ENCODE measurements around the gene C12orf54.
"Not testable (repeated sequence)": the region's sequence is repeated elsewhere in the genome, so short reads cannot be mapped to it uniquely, and the experiment has no call there.

The C12orf54 gene

DNA sequence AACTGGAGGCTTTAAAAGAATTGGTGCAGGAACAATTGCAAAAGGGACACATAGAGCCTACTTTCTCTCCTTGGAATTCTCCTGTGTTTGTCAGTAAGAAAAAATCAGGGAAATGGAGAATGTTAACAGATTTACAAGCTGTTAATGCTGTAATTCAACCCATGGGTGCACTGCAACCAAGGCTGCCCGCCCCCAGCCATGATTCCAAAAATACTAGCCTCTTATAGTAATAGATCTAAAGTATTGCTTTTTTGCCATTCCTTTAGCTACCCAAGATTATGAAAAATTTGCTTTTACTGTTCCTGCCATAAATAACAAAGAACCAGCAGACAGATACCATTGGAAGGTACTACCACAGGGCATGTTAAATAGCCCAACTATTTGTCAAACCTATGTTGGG, 27.8 kb downstream of the C12orf54 start:
- no peak for DNase-seq

DNA sequence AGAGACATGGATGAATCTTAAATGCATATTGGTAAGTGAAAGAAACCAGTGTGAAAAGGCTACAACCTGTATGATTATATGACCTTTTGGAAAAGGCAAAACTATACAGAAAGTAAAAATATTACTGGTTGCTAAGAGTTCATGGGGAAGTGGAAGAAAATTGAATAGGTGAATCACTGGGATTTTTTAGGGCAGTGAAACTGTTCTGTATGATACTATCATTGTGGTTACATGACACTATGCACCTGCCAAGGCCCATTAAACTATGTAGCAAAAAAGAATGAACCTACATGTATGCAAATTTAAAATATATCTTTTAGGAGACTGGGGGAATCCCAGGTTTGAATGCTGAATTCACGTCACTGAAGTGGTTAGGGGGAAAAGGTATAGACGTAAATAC, 30.6 kb downstream of the C12orf54 start:
- no peak for DNase-seq

DNA sequence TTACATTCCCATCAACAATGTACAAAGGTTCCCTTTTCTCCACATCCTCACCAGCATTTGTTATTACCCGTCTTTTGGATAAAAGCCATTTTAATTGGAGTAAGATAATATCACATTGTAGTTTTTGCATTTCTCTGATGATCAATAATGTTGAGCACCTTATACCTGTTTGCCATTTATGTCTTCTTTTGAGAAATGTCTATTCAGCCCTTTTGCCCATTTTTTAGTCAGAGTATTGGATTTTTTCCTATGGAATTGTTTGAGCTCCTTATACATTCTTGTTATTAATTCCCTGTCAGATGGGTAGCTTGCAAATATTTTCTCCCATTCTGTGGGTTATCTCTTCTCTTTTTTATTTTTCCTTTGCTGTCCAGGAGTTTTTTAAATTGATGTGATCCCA, 32.4 kb downstream of the C12orf54 start:
- DNase-seq = no peak

DNA sequence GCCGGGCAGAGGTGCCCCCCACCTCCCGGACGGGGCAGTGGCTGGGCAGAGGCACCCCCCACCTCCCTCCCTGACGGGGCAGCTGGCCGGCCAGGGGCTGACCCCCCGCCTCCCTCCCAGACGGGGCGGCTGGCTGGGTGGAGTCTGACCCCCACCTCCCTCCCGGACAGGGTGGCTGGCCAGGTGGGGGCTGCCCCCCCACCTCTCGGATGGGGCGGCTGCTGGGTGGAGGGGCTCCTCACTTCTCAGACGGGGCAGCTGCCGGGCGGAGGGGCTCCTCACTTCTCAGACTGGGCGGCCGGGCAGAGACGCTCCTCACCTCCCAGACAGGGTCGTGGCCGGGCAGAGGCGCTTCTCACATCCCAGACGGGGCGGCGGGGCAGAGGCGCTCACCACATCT, 38.1 kb downstream of the C12orf54 start:
- not testable (repeated sequence) for DNase-seq

DNA sequence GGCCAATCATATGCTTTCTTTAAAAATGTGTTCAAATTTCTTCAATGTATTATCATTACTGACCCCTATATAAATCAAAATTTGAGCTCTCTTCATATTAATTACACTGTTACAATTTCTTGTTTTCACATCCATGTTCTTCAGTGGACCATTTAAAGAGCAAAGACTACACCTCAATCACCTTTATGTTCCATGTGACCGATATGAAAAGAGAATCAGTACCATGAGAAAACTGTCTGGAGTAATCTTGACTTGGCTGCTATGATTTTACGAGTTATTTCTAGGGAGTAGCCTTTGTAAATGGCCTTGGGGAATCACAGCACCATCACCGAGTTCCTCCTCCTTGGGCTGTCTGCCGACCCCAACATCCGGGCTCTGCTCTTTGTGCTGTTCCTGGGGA, 43.0 kb downstream of the C12orf54 start, which contains the start of gene OR8S1:
Gene OR8S1, plus strand, starts transcription at position 301 of the 400 bp plus-strand sequence. Its CDS starts 0 bp downstream, at position 301.
- DNase-seq = no peak

DNA sequence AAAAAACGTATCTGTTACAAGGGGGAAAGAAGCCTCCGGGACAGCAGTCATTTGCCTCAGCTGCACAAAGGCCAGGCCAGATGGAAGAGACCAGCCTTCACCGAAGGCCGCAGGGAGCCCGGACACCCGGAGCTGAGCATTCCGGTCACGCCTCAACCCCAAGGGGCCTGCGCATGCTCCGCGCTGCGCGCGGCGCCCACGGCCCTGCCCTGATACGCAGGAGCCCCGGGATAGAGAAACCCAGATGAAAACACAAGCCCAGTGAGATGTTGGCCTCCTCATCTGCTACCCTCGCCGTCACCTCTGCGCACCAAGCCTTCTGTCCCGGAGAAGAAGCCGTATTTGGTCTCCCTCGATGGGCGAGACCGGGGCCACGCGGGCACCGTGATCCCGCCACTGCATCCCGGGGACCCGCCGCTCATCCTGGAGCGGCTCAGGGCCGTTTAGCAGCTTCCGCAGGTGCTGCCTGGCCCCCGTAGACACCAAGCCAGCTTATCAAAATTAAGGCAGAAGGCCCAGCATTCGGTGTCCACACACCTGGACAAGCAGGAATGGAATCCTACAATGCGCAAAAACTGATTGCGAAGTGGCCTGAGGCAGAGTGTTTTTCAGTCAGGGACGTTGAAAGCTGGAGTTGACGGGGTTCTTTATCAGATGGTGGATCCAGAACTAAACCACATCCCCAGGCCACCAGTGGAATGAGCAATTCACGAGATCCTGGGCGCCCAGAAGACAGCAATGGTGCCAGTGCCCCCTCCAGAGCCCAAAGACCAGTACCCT, 45.8 kb downstream of the C12orf54 start:
- DNase-seq = no peak

DNA sequence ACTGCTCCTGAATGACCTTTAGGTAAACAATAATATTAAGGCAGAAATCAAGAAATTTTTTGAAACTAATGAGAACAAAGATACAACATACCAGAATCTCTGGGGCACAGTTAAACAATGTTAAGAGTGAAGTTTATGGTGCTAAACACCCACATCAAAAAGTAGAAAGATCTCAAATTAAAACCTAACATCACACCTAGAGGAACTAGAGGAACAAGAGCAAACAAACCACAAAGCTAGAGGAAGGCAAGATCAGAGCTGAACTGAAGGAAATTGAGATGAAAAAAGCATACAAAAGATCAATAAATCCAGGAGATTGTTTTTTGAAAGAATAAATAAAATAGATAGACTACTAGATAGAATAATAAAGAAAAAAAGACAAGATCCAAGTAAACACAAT, 50.3 kb downstream of the C12orf54 start:
- DNase-seq = no peak

DNA sequence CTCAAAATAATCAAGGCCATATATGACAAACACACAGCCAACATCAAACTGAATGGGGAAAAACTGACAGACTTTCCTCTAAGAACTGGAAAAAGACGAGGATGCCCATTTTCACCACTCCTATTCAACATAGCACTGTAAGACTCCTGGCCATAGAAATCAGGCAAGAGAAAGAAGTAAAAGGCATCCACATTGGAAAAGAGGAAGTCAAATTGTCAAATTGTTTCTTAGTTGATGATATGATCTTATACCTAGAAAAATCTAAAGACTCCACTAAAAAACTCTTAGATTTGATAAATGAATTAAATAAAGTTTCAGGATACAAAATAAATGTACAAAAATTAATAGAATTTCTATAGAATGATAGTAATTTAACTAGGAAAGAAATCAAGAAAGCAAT, 54.3 kb downstream of the C12orf54 start:
- DNase-seq = no peak

DNA sequence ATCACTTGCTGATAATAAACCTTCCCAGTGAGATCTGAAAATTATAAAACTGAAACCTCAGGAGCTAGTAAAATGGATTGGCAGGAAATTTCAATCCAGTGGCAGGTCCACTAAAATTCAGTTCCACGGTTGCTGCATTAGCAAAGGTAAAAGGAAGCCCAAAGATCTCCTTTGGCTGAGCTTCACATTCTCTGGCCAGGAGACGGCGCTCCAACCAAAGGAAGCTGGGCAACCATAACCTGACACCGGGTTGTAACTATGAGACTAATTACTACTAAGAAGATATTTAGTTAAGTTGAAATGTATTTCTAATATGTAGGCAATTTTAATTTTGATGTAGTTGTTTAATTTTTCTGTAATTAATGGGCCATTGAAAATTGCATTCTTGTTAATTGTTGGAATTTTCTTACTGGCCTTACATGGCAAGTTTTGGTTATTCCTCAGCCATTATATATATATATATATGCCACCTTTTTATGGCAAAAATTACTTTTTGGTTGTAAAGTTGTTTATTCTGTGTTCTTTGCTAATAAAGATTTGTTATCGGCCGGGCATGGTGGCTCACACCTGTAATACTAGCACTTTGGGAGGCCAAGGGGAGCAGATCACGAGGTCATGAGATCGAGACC, 60.1 kb downstream of the C12orf54 start:
- peak; percentile 11 for DNase-seq

DNA sequence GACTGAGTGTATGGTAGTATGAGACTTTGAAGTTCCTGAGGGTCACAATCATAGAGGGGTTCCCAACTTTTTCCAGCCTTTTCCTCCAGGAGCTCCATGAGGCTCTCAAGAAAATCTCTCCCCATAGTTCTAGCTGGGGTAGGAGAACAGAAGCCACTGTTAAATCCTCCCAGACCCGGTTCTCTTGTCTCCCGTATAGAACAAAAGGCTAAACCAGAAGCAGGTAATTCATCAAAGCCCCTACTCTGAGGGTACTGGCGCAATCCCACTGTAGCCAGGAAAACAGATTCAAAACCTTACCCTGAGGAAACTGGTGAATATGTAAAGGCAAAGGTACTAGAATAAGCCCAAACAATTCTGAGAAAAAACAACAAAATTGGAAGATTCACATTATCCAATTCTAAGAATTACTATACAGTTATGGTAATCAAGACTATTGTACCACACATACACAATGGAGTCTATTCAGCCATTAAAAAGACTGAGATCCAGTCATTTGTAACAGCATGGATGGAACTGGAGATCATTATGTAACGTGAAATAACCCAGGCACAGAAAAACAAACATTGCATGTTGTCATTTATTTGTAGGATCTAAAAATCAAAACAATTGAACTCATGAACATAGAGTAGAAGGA, 63.7 kb downstream of the C12orf54 start:
- no peak for DNase-seq

Data from fibroblast of skin of scalp (primary cell).